ENCODE data around the gene EEF2K. TPM values are rescaled to one million over a fixed set of nuclear protein-coding genes. Genes with fewer than 3 reads are reported as not detected.

Gene EEF2K
- total RNA-seq, 1 donor from 2014 or later: 35.2 TPM

DNA sequence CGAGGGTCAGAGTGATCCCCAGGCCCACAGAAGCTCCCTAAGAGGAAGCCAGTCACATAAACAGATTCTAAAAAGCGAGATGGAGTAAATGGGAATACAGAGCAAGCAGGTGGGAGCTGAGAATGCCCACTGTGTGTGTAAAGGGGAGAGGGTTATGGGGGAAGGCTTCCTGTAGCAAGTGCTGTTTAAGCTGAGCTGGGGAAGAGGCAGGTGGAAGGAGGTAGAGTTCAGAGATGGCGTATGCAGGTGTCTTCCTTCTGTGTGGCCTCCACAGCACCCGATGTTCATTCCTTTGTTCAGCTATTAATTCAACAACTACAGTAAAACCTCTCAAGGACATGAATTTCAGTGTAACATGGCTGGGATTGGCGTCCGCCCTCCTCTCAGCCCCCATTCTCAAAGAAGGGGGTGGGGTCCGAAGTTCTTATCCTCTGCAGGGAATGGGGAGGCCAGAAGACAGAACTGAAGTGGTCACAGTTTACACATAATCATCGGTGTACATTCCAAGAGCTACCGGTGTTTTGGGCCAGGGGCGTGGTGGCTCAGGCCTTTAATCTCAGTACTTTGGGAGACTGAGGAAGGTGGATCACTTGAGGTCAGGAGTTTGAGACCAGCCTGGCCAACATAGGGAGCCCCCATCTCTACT, 1.8 kb downstream of the EEF2K start:
- peaks cover 8% of the 10 kb centered on the region for H3K36me3 ChIP-seq
- TF ChIP-seq, protein P1, sequence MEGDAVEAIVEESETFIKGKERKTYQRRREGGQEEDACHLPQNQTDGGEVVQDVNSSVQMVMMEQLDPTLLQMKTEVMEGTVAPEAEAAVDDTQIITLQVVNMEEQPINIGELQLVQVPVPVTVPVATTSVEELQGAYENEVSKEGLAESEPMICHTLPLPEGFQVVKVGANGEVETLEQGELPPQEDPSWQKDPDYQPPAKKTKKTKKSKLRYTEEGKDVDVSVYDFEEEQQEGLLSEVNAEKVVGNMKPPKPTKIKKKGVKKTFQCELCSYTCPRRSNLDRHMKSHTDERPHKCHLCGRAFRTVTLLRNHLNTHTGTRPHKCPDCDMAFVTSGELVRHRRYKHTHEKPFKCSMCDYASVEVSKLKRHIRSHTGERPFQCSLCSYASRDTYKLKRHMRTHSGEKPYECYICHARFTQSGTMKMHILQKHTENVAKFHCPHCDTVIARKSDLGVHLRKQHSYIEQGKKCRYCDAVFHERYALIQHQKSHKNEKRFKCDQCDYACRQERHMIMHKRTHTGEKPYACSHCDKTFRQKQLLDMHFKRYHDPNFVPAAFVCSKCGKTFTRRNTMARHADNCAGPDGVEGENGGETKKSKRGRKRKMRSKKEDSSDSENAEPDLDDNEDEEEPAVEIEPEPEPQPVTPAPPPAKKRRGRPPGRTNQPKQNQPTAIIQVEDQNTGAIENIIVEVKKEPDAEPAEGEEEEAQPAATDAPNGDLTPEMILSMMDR (IDR thresholded peaks at IDR 0.05): no peak
- H3K27me3 ChIP-seq (ENCODE audit: low read depth): no peaks in the 10 kb centered on the region
- DNase-seq (no peak), ATAC-seq (no peak)
- intact Hi-C loops (cut with DNase I): no loop called here
- peak overlapping the region; percentile 87 for H3K27ac ChIP-seq
- H3K4me1 ChIP-seq: peaks cover 37% of the 10 kb centered on the region
- no peaks in the 10 kb centered on the region for H3K9me3 ChIP-seq
- H3K4me3 ChIP-seq: peak overlapping the region; percentile 99

DNA sequence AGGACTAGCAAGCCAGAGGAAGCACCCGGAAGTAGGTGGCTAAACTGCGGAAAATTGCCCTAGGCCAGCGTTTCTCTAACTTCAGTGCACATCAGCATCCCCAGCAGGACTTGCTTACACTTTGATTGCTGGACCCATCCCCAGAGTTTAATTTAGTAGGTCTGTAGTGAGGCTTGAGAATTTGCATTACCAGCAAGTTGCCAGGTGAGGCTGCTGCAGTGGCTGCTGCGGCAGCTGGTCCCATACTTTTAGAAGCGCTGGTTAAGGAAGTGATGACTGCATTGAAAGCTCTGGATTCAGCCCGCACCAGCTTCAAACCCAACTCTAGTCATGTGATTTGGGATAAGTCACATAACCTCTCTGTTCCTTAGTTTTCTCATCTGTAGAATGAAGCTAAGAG, 4.2 kb downstream of the EEF2K start:
- H3K9me3 ChIP-seq: no peaks in the 10 kb centered on the region
- H3K27me3 ChIP-seq (ENCODE audit: low read depth): no peaks in the 10 kb centered on the region
- DNase-seq (no peak), ATAC-seq (no peak)
- H3K4me3 ChIP-seq: no peak overlapping the region
- intact Hi-C loops (cut with DNase I): no loop called here
- TF ChIP-seq, protein P1 (IDR thresholded peaks at IDR 0.05): no peak
- H3K4me1 ChIP-seq: peaks cover 44% of the 10 kb centered on the region
- peak overlapping the region; percentile 1 for H3K27ac ChIP-seq
- H3K36me3 ChIP-seq: peaks cover 26% of the 10 kb centered on the region

DNA sequence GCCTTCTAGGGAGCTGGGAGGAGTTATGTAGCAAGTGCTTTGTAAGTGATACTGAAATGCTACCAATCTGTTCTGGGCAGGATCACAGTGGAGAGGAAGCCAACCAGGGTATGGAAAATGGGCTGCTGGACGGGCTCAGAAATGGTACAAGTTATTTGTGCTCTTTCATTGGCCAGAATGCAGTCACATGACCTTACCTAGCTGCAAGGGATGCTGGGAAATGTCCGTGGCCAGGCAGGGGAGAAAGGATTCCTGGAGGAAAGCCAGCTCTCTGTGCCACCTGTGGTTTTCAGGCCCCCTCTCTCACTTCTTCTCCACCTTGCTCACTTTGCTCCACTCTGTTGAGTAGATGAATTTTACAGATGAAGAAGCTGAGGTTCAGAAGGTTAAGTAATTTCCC, 4.8 kb downstream of the EEF2K start:
- Histone ChIP-seq H3K4me1 (peaks cover 44% of the 10 kb centered on the region), H3K9me3 (no peaks in the 10 kb centered on the region), H3K27ac (peak overlapping the region; percentile 1), H3K27me3 (ENCODE audit: low read depth) (no peaks in the 10 kb centered on the region), H3K36me3 (peaks cover 29% of the 10 kb centered on the region), H3K4me3 (no peak overlapping the region)
- intact Hi-C loops (cut with DNase I): no loop called here
- ATAC-seq (no peak), DNase-seq (no peak)
- TF ChIP-seq, protein P1 (IDR thresholded peaks at IDR 0.05): no peak

DNA sequence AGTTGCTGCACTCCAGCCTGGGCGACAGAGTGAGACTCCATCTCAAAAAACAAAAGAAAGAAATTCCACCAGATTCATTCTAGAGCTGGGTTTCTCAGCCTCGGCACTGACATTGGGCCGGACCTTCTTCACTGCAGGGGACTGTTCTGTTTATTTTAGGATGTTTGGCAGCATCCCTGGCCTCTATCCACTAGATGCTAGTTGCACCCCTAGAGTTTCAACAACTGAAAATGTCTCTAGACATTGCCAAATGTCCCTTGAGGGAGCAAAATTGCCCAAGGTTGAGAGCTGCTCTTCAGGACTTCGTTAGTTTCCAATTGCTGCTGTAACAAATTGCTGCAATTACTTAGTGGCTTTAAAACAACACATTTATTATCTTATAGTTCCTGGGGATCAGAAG, 7.2 kb downstream of the EEF2K start:
- H3K27me3 ChIP-seq (ENCODE audit: low read depth): no peaks in the 10 kb centered on the region
- no peak overlapping the region for H3K4me3 ChIP-seq
- TF ChIP-seq, protein P1 (IDR thresholded peaks at IDR 0.05): no peak
- peaks cover 34% of the 10 kb centered on the region for H3K4me1 ChIP-seq
- H3K36me3 ChIP-seq: peaks cover 29% of the 10 kb centered on the region
- ATAC-seq (no peak), DNase-seq (no peak)
- intact Hi-C loops (cut with DNase I): no loop called here
- no peak overlapping the region for H3K27ac ChIP-seq
- no peaks in the 10 kb centered on the region for H3K9me3 ChIP-seq

DNA sequence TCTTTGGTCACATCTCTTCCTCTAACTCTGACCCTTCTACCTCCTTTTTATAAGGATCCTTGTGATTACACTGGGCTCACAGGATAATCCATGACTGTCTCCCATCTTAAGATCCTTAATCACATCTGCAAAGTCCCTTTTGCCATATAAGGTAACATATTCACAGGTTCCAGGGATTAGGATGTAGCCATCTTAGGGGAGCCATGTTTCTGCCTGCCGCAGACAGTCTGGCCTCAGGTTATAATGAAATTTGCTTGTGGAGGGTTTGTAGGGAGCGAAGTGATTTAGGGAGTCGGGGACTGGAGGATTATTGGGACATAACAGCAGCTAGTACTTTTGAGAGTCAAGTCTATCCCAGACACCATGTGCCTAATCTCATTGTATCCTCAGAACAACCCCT, 7.7 kb downstream of the EEF2K start:
- Histone ChIP-seq H3K4me3 (no peak overlapping the region), H3K4me1 (peaks cover 34% of the 10 kb centered on the region), H3K27me3 (ENCODE audit: low read depth) (no peaks in the 10 kb centered on the region), H3K36me3 (peaks cover 29% of the 10 kb centered on the region), H3K9me3 (no peaks in the 10 kb centered on the region), H3K27ac (no peak overlapping the region)
- TF ChIP-seq, protein P1 (IDR thresholded peaks at IDR 0.05): no peak
- ATAC-seq (no peak), DNase-seq (no peak)
- intact Hi-C loops (cut with DNase I): no loop called here

Measured in lower lobe of right lung (tissue), 2 donors.